HAP-1 (cell line): ENCODE data around the gene MATN1.

Experiments
- DNase-seq, 2 experiments: peaks; one replicate each; pipeline ENCODE4 v3.0.0-alpha.2; 2016 to 2020; ENCODE audit warnings: low spot score in 2 of 2
- H3K27me3 ChIP-seq: fragments of 250-450 bp; sonication (Bioruptor Pico); 2 replicates; pipeline ENCODE4 v1.5.1; 2020; ENCODE audit warnings: low read depth, mild to moderate bottlenecking, moderate library complexity
- H3K36me3 ChIP-seq: fragments of 250-450 bp; sonication (Bioruptor Pico); replicated peaks from 2 replicates; pipeline ENCODE4 v1.5.1; 2020; ENCODE audit warnings: mild to moderate bottlenecking
- H3K4me1 ChIP-seq: fragments of 250-450 bp; sonication (Bioruptor Pico); 2 replicates; pipeline ENCODE4 v1.5.1; 2020; ENCODE audit warnings: mild to moderate bottlenecking
- H3K4me3 ChIP-seq: fragments of 250-450 bp; sonication (Bioruptor Pico); 2 replicates; pipeline ENCODE4 v1.5.1; 2020; ENCODE audit warnings: mild to moderate bottlenecking, moderate library complexity
- H3K9me3 ChIP-seq: fragments of 250-450 bp; sonication (Bioruptor Pico); 2 replicates; pipeline ENCODE4 v1.5.1; 2020; ENCODE audit warnings: mild to moderate bottlenecking, moderate library complexity
- in situ Hi-C: fragments of 300-500 bp; cut with MboI; formaldehyde crosslinking; loops from 3 replicates; pipeline ENCODE4 v1.14.3; 2020; ENCODE audit warnings: low sequenced_read_pairs, inconsistent platforms, mixed read lengths

Gene MATN1

DNA sequence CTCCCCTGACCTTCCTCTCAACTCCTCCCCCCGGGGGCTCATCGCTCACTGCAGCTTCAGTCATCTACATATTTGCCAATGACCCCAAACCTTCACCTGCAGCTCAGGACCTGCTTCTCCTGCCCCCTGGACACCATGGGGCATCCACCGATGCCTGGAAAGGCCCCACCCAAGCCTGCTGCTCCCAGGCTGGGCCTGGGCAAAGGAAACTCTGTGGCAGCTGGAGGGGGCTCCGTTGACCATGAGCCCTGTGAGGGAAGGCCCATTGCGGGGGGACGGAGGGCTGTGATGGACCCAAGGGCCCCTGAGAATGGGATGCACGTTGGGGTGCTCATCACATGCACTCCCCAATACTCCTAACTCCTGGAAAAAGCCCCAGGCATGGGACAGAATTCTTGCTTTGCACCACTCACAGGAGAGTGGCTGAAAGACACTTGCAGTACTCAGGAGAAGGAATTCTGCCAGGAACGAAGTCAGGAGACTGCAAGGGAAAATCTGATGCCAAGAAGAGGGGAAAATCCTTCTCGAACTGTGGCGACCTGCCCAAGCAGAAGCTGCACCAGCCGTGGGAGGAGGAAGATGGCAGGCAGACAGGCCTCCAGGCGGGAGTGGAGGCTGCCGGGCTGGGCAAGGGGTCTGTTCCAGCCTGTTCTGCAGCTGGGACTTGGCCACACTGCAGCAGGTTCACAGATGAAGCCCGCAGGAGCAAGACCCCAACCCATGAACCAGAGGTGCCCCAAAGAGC lies 18.4 kb downstream of the MATN1 start:
- in situ Hi-C loops: loop anchor here (25.0 kb wide), 1 partner anchor 1818 kb away; no protein-coding TSS in a partner anchor
- H3K27me3 ChIP-seq: peaks cover 28% of the 10 kb centered on the region
- no peaks in the 10 kb centered on the region for H3K36me3 ChIP-seq
- no peaks in the 10 kb centered on the region for H3K4me1 ChIP-seq
- H3K4me3 ChIP-seq: no peak overlapping the region
- no peak for DNase-seq
- H3K9me3 ChIP-seq: no peaks in the 10 kb centered on the region

DNA sequence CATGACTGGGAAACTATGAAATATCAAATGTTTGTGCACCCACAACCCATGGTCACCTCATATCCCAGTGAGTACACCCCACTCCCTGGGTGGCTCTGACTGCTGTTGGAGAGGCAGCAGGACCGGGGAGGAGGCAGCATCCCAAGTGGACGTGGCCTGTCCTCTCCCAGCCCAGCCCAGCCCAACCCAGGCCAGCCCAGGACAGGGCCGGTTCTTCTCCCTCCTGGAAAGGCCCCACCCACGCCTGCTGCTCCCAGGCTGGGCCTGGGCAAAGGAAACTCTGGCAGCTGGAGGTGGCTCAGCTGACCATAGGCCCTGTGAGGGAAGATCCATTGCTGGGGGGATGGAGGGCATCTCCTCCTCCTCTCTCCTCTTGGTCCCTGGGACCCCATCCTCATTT lies 19.1 kb downstream of the MATN1 start:
- H3K4me1 ChIP-seq: no peaks in the 10 kb centered on the region
- H3K9me3 ChIP-seq: no peaks in the 10 kb centered on the region
- no peak overlapping the region for H3K4me3 ChIP-seq
- no peak for DNase-seq
- peaks cover 26% of the 10 kb centered on the region for H3K27me3 ChIP-seq
- in situ Hi-C loops: loop anchor here (25.0 kb wide), 1 partner anchor 1817 kb away; no protein-coding TSS in a partner anchor
- H3K36me3 ChIP-seq: no peaks in the 10 kb centered on the region

GRCh38 chr1:30702823-30703222 lies 20.6 kb downstream of the MATN1 start:
- Histone ChIP-seq H3K4me1 (no peaks in the 10 kb centered on the region), H3K4me3 (no peak overlapping the region), H3K9me3 (no peaks in the 10 kb centered on the region), H3K36me3 (no peaks in the 10 kb centered on the region), H3K27me3 (peaks cover 26% of the 10 kb centered on the region)
- in situ Hi-C loops: loop anchor here (25.0 kb wide), 1 partner anchor 1816 kb away; no protein-coding TSS in a partner anchor
- no peak for DNase-seq

DNA sequence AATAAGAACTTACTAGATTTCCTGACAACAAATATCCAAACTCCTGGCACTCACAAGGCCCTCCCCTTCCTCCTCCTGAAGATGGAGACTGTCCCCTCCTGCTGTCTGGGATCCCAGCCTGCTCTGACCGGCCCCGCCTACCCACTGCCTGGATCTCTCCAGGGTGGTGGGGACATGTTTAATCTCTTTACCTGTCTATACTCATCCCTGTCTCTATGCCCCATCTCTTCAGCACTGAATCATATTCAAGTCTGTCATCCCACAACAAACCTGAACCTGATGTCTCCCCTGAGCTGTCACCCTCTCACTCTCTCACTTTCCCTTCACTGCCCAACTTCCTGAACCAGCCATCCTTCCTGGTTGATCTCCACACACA lies 22.1 kb downstream of the MATN1 start:
- peaks cover 13% of the 10 kb centered on the region for H3K27me3 ChIP-seq
- no peaks in the 10 kb centered on the region for H3K9me3 ChIP-seq
- H3K4me1 ChIP-seq: no peaks in the 10 kb centered on the region
- in situ Hi-C loops: loop anchor here (25.0 kb wide), 1 partner anchor 1814 kb away; no protein-coding TSS in a partner anchor
- no peak overlapping the region for H3K4me3 ChIP-seq
- DNase-seq: no peak
- no peaks in the 10 kb centered on the region for H3K36me3 ChIP-seq

DNA sequence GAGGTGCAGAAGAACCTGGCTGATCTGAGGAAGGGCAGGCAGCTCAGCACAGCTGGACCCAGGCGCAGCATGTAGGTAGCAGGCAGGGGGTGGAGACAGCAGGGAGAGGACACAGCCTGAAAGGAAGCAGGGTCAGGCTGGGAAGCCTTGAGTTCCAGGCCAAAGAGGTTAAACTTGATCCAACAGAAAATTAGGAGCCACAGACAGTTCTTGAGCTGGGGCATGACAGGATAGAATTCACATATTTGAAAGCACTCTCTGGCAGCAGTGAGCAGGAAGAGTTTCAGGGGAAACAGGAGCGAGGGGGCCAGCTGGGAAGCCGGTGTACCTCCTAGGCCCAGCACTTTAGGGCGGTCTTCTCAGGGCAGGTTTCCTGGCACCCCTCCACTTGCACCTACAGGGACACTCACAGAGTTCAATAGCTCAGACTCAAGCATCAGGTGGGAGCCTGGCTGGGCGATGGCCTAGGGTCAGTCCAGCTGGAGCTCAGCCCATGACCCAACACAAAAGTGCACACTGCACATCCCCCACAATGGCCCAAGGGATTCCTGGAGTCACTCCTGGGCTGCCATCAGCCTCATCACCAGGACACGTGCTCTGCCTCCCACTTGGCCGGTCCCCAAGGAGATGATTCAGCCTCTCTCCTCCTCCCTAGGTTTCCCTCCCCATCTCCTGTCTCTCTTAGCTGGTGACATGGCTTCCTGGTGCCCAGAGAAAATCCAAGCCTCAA lies 22.7 kb downstream of the MATN1 start:
- Histone ChIP-seq H3K4me3 (no peak overlapping the region), H3K4me1 (no peaks in the 10 kb centered on the region), H3K9me3 (no peaks in the 10 kb centered on the region), H3K27me3 (peaks cover 11% of the 10 kb centered on the region), H3K36me3 (no peaks in the 10 kb centered on the region)
- in situ Hi-C loops: loop anchor here (25.0 kb wide), 1 partner anchor 1813 kb away; no protein-coding TSS in a partner anchor
- DNase-seq: no peak

DNA sequence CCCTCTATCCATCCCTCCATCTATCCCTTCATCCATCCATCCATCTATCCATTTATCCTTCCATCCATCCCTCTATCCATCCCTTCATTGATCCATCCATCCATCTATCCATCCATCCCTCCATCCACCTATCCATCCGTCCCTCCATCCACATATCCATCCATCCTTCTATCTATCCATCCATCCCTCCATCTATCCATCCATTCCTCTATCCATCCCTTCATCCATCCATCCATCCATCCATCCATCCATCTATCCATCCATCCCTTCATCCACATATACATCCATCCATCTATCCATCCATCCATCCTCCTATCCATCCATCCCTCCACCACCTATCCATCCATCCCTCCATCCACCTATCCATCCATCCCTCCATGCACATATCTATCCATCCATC lies 23.6 kb downstream of the MATN1 start:
- Histone ChIP-seq H3K27me3 (0 out of 2 replicates have a peak, but pooled peaks cover 5% of the 10 kb centered on the region), H3K9me3 (no peaks in the 10 kb centered on the region), H3K4me3 (no peak overlapping the region), H3K4me1 (no peaks in the 10 kb centered on the region), H3K36me3 (no peaks in the 10 kb centered on the region)
- in situ Hi-C loops: loop anchor here (25.0 kb wide), 1 partner anchor 1812 kb away; no protein-coding TSS in a partner anchor
- no peak for DNase-seq

DNA sequence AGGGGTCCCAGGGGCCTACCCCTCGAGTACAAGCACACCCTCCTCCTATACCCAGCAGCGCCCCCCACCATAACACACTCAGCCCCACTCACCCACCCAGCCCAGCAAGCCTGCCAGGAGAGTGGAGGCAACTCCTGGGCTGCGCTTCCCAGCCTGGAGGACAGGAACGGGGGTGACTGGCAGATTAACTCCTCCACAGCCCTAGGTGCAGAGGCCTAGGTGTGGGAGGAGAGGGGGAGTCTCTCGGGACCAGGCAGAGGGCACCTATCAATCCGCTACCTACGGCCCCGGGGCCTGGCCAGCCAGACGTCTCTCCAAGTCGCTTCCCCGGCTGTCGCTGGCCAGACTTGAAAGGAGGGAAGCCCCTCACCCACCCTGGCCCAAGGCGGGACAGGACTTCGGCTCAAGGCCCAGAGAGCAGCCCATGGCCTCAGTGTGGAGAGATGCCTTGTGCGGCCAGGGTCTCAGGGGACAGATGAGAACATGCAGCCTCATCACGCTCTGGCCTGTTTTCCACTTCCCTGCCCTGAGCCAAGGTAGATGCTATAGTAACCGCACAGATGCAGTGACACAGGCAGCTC lies 24.9 kb downstream of the MATN1 start:
- in situ Hi-C loops: no loop called here
- Histone ChIP-seq H3K4me3 (no peak overlapping the region), H3K36me3 (no peaks in the 10 kb centered on the region), H3K4me1 (no peaks in the 10 kb centered on the region), H3K9me3 (no peaks in the 10 kb centered on the region), H3K27me3 (peaks cover 5% of the 10 kb centered on the region; the same call in 1 of the 2 replicates)
- DNase-seq: no peak

- H3K27me3 ChIP-seq: peaks cover 2% of the 10 kb centered on the region; the same call in 1 of the 2 replicates
- no peaks in the 10 kb centered on the region for H3K4me1 ChIP-seq
- in situ Hi-C loops: no loop called here
- no peaks in the 10 kb centered on the region for H3K36me3 ChIP-seq
- no peak for DNase-seq
- H3K9me3 ChIP-seq: no peaks in the 10 kb centered on the region
- H3K4me3 ChIP-seq: no peak overlapping the region
Measured at GRCh38 chr1:30697571-30698376, 25.6 kb downstream of the MATN1 start.

GRCh38 chr1:30696831-30697230 lies 26.6 kb downstream of the MATN1 start:
- in situ Hi-C loops: no loop called here
- Histone ChIP-seq H3K36me3 (no peaks in the 10 kb centered on the region), H3K27me3 (no peaks in the 10 kb centered on the region; the same call in 1 of the 2 replicates), H3K4me3 (no peak overlapping the region), H3K9me3 (no peaks in the 10 kb centered on the region), H3K4me1 (no peaks in the 10 kb centered on the region)
- no peak for DNase-seq

- DNase-seq: no peak
- Histone ChIP-seq H3K27me3 (no peaks in the 10 kb centered on the region; the same call in 1 of the 2 replicates), H3K4me1 (no peaks in the 10 kb centered on the region), H3K36me3 (no peaks in the 10 kb centered on the region), H3K9me3 (no peaks in the 10 kb centered on the region), H3K4me3 (no peak overlapping the region)
- in situ Hi-C loops: no loop called here
Measured at GRCh38 chr1:30695439-30695841, 27.9 kb downstream of the MATN1 start.

GRCh38 chr1:30694280-30695175 lies 28.9 kb downstream of the MATN1 start:
- in situ Hi-C loops: no loop called here
- H3K27me3 ChIP-seq: no peaks in the 10 kb centered on the region; the same call in 1 of the 2 replicates
- H3K9me3 ChIP-seq: no peaks in the 10 kb centered on the region

GRCh38 chr1:30693822-30694221 lies 29.6 kb downstream of the MATN1 start:
- in situ Hi-C loops: no loop called here
- no peak overlapping the region for H3K4me3 ChIP-seq
- no peaks in the 10 kb centered on the region; the same call in 1 of the 2 replicates for H3K27me3 ChIP-seq
- no peaks in the 10 kb centered on the region for H3K9me3 ChIP-seq
- no peaks in the 10 kb centered on the region for H3K36me3 ChIP-seq
- DNase-seq: no peak
- no peaks in the 10 kb centered on the region for H3K4me1 ChIP-seq

More at GRCh38 chr1:30694280-30695175, 28.9 kb downstream of the MATN1 start:
- Histone ChIP-seq H3K4me3 (no peak overlapping the region), H3K36me3 (no peaks in the 10 kb centered on the region), H3K4me1 (no peaks in the 10 kb centered on the region)
- no peak for DNase-seq
